ENCODE data around the gene TMEFF2.

DNA sequence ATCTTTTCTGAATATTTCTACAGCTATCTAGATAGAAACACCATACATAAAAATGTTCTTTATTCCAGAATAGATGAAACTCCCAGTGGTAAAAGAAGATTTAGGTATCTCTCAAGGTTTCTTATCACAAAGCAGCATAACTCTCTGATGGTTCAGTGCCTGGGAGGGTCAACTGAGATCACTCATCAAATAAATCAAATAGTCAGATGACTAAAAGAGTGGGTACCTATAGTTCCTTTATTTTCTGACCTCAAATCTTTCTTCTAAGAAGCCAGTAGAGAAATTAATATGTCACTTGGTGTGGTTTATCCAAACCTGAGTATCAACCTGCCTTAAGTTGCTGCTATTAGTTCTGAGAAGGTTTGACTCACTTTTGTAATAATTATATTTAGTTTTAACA lies 120.9 kb downstream of the TMEFF2 start:
- TF ChIP-seq, protein P1, sequence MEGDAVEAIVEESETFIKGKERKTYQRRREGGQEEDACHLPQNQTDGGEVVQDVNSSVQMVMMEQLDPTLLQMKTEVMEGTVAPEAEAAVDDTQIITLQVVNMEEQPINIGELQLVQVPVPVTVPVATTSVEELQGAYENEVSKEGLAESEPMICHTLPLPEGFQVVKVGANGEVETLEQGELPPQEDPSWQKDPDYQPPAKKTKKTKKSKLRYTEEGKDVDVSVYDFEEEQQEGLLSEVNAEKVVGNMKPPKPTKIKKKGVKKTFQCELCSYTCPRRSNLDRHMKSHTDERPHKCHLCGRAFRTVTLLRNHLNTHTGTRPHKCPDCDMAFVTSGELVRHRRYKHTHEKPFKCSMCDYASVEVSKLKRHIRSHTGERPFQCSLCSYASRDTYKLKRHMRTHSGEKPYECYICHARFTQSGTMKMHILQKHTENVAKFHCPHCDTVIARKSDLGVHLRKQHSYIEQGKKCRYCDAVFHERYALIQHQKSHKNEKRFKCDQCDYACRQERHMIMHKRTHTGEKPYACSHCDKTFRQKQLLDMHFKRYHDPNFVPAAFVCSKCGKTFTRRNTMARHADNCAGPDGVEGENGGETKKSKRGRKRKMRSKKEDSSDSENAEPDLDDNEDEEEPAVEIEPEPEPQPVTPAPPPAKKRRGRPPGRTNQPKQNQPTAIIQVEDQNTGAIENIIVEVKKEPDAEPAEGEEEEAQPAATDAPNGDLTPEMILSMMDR (IDR thresholded peaks at IDR 0.05) = no peak
- TF ChIP-seq POLR2A (IDR thresholded peaks at IDR 0.05) = no peak
- TF ChIP-seq POLR2AphosphoS5 (IDR thresholded peaks at IDR 0.05; ENCODE audit: insufficient read depth in 1 of 2, low read depth in 1 of 2) = no peak
